SK-N-SH (cell line): ENCODE data around the gene CREG1.

ENCODE experiments used
- GABPA ChIP-seq: IDR thresholded peaks from 2 replicates; pipeline ENCODE4 v1.4.0; 2012; ENCODE audit warnings: low read depth, mild to moderate bottlenecking
- RAD21 ChIP-seq: IDR thresholded peaks from 2 replicates; pipeline ENCODE4 v1.6.1; 2012; ENCODE audit warnings: mild to moderate bottlenecking, low read length
- RXRA ChIP-seq: IDR thresholded peaks from 2 replicates; pipeline ENCODE4 v1.4.0; 2012; ENCODE audit warnings: low read depth, mild to moderate bottlenecking, borderline replicate concordance
- TCF12 ChIP-seq: IDR thresholded peaks from 2 replicates; pipeline ENCODE4 v1.4.0; 2012
- YY1 ChIP-seq: IDR thresholded peaks from 2 replicates; pipeline ENCODE4 v1.4.0; 2012; ENCODE audit warnings: low read depth, mild to moderate bottlenecking
- TF ChIP-seq, protein P1 (sequence below): fragments of 200-600 bp; sonication (generic); IDR thresholded peaks from 2 replicates; pipeline ENCODE4 v1.6.1; 2017; ENCODE audit warnings: antibody characterized with exemption, mild to moderate bottlenecking, moderate library complexity
- TF ChIP-seq, protein P2 (sequence below): IDR thresholded peaks from 2 replicates; pipeline ENCODE4 v1.4.0; 2012; ENCODE audit warnings: low read depth
- TF ChIP-seq, protein P3 (sequence below): IDR thresholded peaks from 2 replicates; pipeline ENCODE4 v1.6.1; 2012; ENCODE audit warnings: mild to moderate bottlenecking, low read depth, low read length, moderate library complexity

DNA sequence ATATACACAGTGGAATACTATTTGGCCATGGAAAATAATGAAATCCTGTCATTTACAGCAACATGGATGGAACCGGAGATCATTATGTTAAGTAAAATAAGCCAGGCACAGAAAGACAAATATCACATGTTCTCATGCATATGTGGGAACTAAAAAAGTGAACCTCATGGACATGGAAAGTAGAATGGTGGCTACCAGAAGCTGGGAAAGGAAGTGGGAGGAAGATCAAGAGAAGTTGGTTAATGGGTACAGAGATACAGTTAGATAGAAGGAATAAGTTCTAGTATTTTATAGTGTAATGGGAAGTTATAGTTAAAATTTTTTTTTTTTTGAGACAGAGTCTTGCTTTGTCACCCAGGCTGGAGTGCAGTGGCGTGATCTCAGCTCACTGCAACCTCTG lies 34.8 kb upstream of the CREG1 start:
- TF ChIP-seq, protein P1, sequence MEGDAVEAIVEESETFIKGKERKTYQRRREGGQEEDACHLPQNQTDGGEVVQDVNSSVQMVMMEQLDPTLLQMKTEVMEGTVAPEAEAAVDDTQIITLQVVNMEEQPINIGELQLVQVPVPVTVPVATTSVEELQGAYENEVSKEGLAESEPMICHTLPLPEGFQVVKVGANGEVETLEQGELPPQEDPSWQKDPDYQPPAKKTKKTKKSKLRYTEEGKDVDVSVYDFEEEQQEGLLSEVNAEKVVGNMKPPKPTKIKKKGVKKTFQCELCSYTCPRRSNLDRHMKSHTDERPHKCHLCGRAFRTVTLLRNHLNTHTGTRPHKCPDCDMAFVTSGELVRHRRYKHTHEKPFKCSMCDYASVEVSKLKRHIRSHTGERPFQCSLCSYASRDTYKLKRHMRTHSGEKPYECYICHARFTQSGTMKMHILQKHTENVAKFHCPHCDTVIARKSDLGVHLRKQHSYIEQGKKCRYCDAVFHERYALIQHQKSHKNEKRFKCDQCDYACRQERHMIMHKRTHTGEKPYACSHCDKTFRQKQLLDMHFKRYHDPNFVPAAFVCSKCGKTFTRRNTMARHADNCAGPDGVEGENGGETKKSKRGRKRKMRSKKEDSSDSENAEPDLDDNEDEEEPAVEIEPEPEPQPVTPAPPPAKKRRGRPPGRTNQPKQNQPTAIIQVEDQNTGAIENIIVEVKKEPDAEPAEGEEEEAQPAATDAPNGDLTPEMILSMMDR = no peak
- TF ChIP-seq, protein P2, sequence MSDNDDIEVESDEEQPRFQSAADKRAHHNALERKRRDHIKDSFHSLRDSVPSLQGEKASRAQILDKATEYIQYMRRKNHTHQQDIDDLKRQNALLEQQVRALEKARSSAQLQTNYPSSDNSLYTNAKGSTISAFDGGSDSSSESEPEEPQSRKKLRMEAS = no peak
- TF ChIP-seq RXRA = no peak
- no peak for TF ChIP-seq RAD21
- no peak for TF ChIP-seq TCF12
- TF ChIP-seq YY1 = no peak
- TF ChIP-seq, protein P3, sequence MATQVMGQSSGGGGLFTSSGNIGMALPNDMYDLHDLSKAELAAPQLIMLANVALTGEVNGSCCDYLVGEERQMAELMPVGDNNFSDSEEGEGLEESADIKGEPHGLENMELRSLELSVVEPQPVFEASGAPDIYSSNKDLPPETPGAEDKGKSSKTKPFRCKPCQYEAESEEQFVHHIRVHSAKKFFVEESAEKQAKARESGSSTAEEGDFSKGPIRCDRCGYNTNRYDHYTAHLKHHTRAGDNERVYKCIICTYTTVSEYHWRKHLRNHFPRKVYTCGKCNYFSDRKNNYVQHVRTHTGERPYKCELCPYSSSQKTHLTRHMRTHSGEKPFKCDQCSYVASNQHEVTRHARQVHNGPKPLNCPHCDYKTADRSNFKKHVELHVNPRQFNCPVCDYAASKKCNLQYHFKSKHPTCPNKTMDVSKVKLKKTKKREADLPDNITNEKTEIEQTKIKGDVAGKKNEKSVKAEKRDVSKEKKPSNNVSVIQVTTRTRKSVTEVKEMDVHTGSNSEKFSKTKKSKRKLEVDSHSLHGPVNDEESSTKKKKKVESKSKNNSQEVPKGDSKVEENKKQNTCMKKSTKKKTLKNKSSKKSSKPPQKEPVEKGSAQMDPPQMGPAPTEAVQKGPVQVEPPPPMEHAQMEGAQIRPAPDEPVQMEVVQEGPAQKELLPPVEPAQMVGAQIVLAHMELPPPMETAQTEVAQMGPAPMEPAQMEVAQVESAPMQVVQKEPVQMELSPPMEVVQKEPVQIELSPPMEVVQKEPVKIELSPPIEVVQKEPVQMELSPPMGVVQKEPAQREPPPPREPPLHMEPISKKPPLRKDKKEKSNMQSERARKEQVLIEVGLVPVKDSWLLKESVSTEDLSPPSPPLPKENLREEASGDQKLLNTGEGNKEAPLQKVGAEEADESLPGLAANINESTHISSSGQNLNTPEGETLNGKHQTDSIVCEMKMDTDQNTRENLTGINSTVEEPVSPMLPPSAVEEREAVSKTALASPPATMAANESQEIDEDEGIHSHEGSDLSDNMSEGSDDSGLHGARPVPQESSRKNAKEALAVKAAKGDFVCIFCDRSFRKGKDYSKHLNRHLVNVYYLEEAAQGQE = no peak
- no peak for TF ChIP-seq GABPA
